ENCODE data around the gene PTPRK. TPM values are rescaled to one million over a fixed set of nuclear protein-coding genes. Genes with fewer than 3 reads are reported as not detected.

Gene PTPRK
- total RNA-seq, 2 experiments from 2014 or later, result not detected

GRCh38 chr6:128118401-128118800 is 402.0 kb downstream of the PTPRK start:
- ChIA-PET CTCF (ENCODE audit: unreplicated experiment) (no interaction called here), POLR2A (interaction anchor here (0.7 kb wide), 2 partner anchors 318 to 547 kb away, joined by 3 to 4 read pairs; no protein-coding TSS in a partner anchor)
- no peak overlapping the region for H2AFZ ChIP-seq (ENCODE audit: low read length)
- no peak overlapping the region for H3K4me2 ChIP-seq (ENCODE audit: low read length)
- intact Hi-C loops (cut with micrococcal nuclease; ENCODE audit: unreplicated experiment), result no loop called here
- H3K4me3 ChIP-seq (ENCODE audit: low read depth, low read length, poor library complexity, severe bottlenecking), result no peak overlapping the region
- no peak for DNase-seq (ENCODE audit: low spot score)
- H3K36me3 ChIP-seq (ENCODE audit: insufficient read depth, low read length), result no peaks in the 10 kb centered on the region
- H3K4me1 ChIP-seq (ENCODE audit: insufficient read depth, low read length, poor library complexity, severe bottlenecking), result no peaks in the 10 kb centered on the region
- no TSS peak for BruUV-seq (replicated peaks)
- H3K9me3 ChIP-seq (ENCODE audit: low read length), result no peaks in the 10 kb centered on the region
- H3K27ac ChIP-seq (ENCODE audit: low read depth, low read length, poor library complexity, severe bottlenecking), result no peak overlapping the region
- H3K9me2 ChIP-seq (ENCODE audit: insufficient read depth, low read length), result no peaks in the 10 kb centered on the region
- TF ChIP-seq, protein P1, sequence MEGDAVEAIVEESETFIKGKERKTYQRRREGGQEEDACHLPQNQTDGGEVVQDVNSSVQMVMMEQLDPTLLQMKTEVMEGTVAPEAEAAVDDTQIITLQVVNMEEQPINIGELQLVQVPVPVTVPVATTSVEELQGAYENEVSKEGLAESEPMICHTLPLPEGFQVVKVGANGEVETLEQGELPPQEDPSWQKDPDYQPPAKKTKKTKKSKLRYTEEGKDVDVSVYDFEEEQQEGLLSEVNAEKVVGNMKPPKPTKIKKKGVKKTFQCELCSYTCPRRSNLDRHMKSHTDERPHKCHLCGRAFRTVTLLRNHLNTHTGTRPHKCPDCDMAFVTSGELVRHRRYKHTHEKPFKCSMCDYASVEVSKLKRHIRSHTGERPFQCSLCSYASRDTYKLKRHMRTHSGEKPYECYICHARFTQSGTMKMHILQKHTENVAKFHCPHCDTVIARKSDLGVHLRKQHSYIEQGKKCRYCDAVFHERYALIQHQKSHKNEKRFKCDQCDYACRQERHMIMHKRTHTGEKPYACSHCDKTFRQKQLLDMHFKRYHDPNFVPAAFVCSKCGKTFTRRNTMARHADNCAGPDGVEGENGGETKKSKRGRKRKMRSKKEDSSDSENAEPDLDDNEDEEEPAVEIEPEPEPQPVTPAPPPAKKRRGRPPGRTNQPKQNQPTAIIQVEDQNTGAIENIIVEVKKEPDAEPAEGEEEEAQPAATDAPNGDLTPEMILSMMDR (conservative IDR thresholded peaks at IDR 0.05; ENCODE audit: low read length), result no peak
- no peak for TF ChIP-seq EZH2phosphoT487 (IDR thresholded peaks at IDR 0.05; ENCODE audit: borderline replicate concordance, low read depth, low read length)
- H4K20me1 ChIP-seq (ENCODE audit: insufficient read depth, low read length), result no peaks in the 10 kb centered on the region
- no peaks in the 10 kb centered on the region for H3K79me2 ChIP-seq (ENCODE audit: insufficient read depth, low read depth, low read length)

DNA sequence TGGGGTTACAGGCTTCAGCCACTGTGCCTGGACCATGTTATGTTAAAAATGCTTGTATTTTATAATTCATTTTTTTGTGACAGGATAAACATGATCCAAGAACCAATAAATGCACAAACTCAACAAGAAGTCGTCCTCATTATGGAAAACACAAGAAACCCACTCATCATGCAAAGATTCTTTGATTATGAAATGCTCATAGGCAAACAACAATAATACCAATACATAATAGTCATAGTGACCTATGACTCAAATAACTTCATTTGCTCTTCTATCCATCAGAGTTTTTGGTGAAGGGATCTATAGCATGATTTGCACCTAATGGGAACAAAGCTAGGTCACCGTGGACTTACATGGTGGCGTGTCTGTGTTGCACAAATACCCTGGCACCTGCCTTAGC is 402.5 kb downstream of the PTPRK start:
- ChIA-PET CTCF (ENCODE audit: unreplicated experiment) (no interaction called here), POLR2A (no interaction called here)
- no peaks in the 10 kb centered on the region for H3K79me2 ChIP-seq (ENCODE audit: insufficient read depth, low read depth, low read length)
- H4K20me1 ChIP-seq (ENCODE audit: insufficient read depth, low read length), result no peaks in the 10 kb centered on the region
- no peak for DNase-seq (ENCODE audit: low spot score)
- no peak overlapping the region for H3K4me2 ChIP-seq (ENCODE audit: low read length)
- no peaks in the 10 kb centered on the region for H3K9me3 ChIP-seq (ENCODE audit: low read length)
- no peak overlapping the region for H3K27ac ChIP-seq (ENCODE audit: low read depth, low read length, poor library complexity, severe bottlenecking)
- no peak for TF ChIP-seq EZH2phosphoT487 (IDR thresholded peaks at IDR 0.05; ENCODE audit: borderline replicate concordance, low read depth, low read length)
- TF ChIP-seq, protein P1 (conservative IDR thresholded peaks at IDR 0.05; ENCODE audit: low read length), result no peak
- no peaks in the 10 kb centered on the region for H3K4me1 ChIP-seq (ENCODE audit: insufficient read depth, low read length, poor library complexity, severe bottlenecking)
- H2AFZ ChIP-seq (ENCODE audit: low read length), result no peak overlapping the region
- H3K36me3 ChIP-seq (ENCODE audit: insufficient read depth, low read length), result no peaks in the 10 kb centered on the region
- no peaks in the 10 kb centered on the region for H3K9me2 ChIP-seq (ENCODE audit: insufficient read depth, low read length)
- intact Hi-C loops (cut with micrococcal nuclease; ENCODE audit: unreplicated experiment), result no loop called here
- H3K4me3 ChIP-seq (ENCODE audit: low read depth, low read length, poor library complexity, severe bottlenecking), result no peak overlapping the region
- BruUV-seq (replicated peaks), result no TSS peak

- H3K9me2 ChIP-seq (ENCODE audit: insufficient read depth, low read length), result no peaks in the 10 kb centered on the region
- no peaks in the 10 kb centered on the region for H3K36me3 ChIP-seq (ENCODE audit: insufficient read depth, low read length)
- H3K4me3 ChIP-seq (ENCODE audit: low read depth, low read length, poor library complexity, severe bottlenecking), result no peak overlapping the region
- no peaks in the 10 kb centered on the region for H3K9me3 ChIP-seq (ENCODE audit: low read length)
- H3K27ac ChIP-seq (ENCODE audit: low read depth, low read length, poor library complexity, severe bottlenecking), result no peak overlapping the region
- BruUV-seq (replicated peaks), result no TSS peak
- H2AFZ ChIP-seq (ENCODE audit: low read length), result no peak overlapping the region
- DNase-seq (ENCODE audit: low spot score), result no peak
- no peaks in the 10 kb centered on the region for H3K79me2 ChIP-seq (ENCODE audit: insufficient read depth, low read depth, low read length)
- H3K4me1 ChIP-seq (ENCODE audit: insufficient read depth, low read length, poor library complexity, severe bottlenecking), result no peaks in the 10 kb centered on the region
- no peak overlapping the region for H3K4me2 ChIP-seq (ENCODE audit: low read length)
- CTCF ChIA-PET (ENCODE audit: unreplicated experiment), result no interaction called here
- H4K20me1 ChIP-seq (ENCODE audit: insufficient read depth, low read length), result no peaks in the 10 kb centered on the region
- POLR2A ChIA-PET, result no interaction called here
- intact Hi-C loops (cut with micrococcal nuclease; ENCODE audit: unreplicated experiment), result no loop called here
- TF ChIP-seq, protein P1 (conservative IDR thresholded peaks at IDR 0.05; ENCODE audit: low read length), result no peak
- TF ChIP-seq EZH2phosphoT487 (IDR thresholded peaks at IDR 0.05; ENCODE audit: borderline replicate concordance, low read depth, low read length), result no peak
Observed at GRCh38 chr6:128114164-128114563, 406.2 kb downstream of the PTPRK start.
